C4-2B (cell line): ENCODE results near the gene RNF207.

Source experiments
- ZFX ChIP-seq: fragments of 450-650 bp; IDR thresholded peaks from 2 replicates; pipeline ENCODE4 v1.6.1; 2017
- TF ChIP-seq, protein P1 (sequence below): fragments of 450-650 bp; conservative IDR thresholded peaks from 2 replicates; pipeline ENCODE4 v1.5.1; 2017; ENCODE audit warnings: mild to moderate bottlenecking

DNA sequence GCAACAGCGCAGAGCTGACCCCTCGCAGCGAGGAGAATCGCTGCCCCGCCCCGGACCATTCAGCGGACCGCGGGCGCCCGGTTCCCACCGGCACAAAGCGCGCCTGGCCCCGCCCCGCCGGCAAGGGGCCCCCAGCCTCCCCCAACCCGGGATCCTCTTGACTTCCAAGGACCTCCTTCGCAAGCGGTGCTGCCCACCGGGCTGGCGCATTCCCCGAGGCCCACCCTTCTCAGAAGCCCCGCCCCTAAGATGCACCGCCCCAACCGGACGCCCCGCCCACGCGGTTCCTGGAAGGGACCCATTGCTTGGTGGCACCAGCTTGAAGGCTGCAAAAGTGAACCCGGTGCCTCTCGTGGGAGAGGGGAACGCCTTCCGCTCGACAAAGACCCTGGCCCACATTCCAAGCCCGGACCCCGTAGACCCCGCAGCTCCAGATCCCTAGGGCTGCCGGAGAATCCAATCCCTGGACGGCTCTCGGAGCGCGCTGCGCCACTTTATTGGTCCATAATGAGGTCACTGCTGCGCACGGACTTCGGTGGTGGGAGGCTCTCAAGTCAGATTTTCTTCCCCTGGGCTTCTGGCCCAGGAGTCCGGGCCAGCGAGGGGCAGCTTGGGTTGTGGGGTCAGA lies 40.1 kb downstream of the RNF207 start:
- TF ChIP-seq, protein P1, sequence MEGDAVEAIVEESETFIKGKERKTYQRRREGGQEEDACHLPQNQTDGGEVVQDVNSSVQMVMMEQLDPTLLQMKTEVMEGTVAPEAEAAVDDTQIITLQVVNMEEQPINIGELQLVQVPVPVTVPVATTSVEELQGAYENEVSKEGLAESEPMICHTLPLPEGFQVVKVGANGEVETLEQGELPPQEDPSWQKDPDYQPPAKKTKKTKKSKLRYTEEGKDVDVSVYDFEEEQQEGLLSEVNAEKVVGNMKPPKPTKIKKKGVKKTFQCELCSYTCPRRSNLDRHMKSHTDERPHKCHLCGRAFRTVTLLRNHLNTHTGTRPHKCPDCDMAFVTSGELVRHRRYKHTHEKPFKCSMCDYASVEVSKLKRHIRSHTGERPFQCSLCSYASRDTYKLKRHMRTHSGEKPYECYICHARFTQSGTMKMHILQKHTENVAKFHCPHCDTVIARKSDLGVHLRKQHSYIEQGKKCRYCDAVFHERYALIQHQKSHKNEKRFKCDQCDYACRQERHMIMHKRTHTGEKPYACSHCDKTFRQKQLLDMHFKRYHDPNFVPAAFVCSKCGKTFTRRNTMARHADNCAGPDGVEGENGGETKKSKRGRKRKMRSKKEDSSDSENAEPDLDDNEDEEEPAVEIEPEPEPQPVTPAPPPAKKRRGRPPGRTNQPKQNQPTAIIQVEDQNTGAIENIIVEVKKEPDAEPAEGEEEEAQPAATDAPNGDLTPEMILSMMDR, result no peak
- TF ChIP-seq ZFX, result no peak
